ENCODE results near the gene TUBA1C. TPM values are rescaled to one million over a fixed set of nuclear protein-coding genes. Genes with fewer than 3 reads are reported as not detected.
A peak's percentile ranks its signal among the peaks of the same experiment; 100 is the strongest.

The TUBA1C gene
- total RNA-seq (100 to 1,000 TPM in 2 of 9 donors, 10 to 100 TPM in 7; 35.2 to 298 (median 68.8) TPM), polyA plus RNA-seq (100 to 1,000 TPM in 1 of 2 donors, 10 to 100 TPM in 1; 45.3 to 554 TPM)
- long read RNA-seq, donor 1, partial matches to known transcripts = 10 of 16 reads
- long read RNA-seq, donor 1, other reads (novel, unspliced or antisense) = 2 of 16 reads
- long read RNA-seq, donor 2, transcript TUBA1C-201 (4 exons, 3,001 nt) = major isoform, 19 of 52 reads
- long read RNA-seq, donor 2, partial matches to known transcripts = 29 of 52 reads
- long read RNA-seq, donor 2, other reads (novel, unspliced or antisense) = 2 of 52 reads
- long read RNA-seq, donor 3, transcript TUBA1C-201 (4 exons, 3,001 nt) = major isoform, 14 of 89 reads
- long read RNA-seq, donor 3, partial matches to known transcripts = 11 of 89 reads
- long read RNA-seq, donor 3, other reads (novel, unspliced or antisense) = 61 of 89 reads

DNA sequence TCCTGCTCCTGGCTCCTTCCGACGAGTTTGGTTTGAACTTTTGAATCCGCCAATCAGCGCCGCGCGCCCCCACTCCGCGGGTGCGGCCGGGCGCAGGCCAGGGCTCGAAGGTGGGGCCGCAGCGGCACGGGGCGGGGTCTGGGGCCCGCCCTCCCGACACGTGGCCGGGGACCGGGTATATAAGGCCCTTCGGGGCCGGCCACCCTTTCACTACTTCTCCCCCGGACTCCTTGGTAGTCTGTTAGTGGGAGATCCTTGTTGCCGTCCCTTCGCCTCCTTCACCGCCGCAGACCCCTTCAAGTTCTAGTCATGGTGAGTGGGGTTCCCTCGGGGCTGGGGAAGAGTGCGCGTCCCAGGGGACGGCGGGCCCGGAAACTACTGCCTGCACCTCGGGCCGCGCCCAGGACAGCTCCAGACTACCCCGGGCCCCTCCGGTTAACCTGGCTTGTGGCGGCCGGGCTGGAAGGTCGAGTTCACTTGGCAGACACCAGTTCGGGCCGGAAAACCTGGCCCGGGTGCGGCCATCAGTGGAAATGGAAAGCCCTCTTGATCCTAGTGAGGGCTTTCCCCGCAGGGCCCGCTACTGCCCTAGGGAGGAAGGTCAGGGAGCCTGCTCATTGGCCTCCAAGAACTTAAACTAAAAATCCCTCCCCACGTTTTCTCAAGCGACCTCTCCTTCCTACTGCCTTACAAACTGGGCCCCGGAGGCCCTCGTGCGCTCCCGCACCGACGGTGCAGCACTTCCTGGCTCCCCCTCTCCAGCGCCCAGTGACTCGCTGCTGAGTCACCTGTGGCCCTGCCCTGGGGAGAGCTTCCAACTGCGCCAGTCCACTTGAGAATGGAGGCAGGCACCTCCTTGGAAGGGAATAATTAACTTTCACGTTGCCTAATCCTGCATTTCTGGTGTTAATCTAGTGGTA is at the start of gene TUBA1C:
TSS of gene TUBA1C (plus strand) at position 210 of the 920 bp plus-strand sequence. CDS start at position 310, 100 bp downstream.
- peak within 1 kb of the TSS; percentile 66 to 98 (median 82) for H3K4me3 ChIP-seq
- peak in 1 of 2 donors; percentile 9 for TF ChIP-seq POLR2A (IDR thresholded peaks at IDR 0.05)
- TF ChIP-seq, protein P1, sequence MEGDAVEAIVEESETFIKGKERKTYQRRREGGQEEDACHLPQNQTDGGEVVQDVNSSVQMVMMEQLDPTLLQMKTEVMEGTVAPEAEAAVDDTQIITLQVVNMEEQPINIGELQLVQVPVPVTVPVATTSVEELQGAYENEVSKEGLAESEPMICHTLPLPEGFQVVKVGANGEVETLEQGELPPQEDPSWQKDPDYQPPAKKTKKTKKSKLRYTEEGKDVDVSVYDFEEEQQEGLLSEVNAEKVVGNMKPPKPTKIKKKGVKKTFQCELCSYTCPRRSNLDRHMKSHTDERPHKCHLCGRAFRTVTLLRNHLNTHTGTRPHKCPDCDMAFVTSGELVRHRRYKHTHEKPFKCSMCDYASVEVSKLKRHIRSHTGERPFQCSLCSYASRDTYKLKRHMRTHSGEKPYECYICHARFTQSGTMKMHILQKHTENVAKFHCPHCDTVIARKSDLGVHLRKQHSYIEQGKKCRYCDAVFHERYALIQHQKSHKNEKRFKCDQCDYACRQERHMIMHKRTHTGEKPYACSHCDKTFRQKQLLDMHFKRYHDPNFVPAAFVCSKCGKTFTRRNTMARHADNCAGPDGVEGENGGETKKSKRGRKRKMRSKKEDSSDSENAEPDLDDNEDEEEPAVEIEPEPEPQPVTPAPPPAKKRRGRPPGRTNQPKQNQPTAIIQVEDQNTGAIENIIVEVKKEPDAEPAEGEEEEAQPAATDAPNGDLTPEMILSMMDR (IDR thresholded peaks at IDR 0.05) = no peak
- DNase-seq (peak; percentile 92 to 97 (median 93)), ATAC-seq (peak; percentile 94 to 96 (median 96))
- intact Hi-C loops (cut with DNase I) = no loop called here
- H3K27ac ChIP-seq = peak within 1 kb of the TSS; percentile 71 to 99 (median 91)
- no peaks in the 10 kb centered on the region for H3K27me3 ChIP-seq
- no peaks in the 10 kb centered on the region for H3K9me3 ChIP-seq
- peaks cover 0 to 26% (median 7%) of the 10 kb centered on the region in 9 donors for H3K36me3 ChIP-seq
- H3K4me1 ChIP-seq = peaks cover 0 to 74% (median 11%) of the 10 kb centered on the region in 12 donors
- 3 to 5% (median 4%) methylated on average over 37 to 61 of the region's 61 CpGs for WGBS, 4 donors

GRCh38 chr12:49219417-49220026 is 45.4 kb upstream of the TUBA1C start:
- Histone ChIP-seq H3K27me3 (no peaks in the 10 kb centered on the region), H3K4me1 (peaks cover 0 to 59% (median 16%) of the 10 kb centered on the region in 12 donors), H3K27ac (no peak overlapping the region), H3K36me3 (no peaks in the 10 kb centered on the region), H3K4me3 (no peak overlapping the region), H3K9me3 (no peaks in the 10 kb centered on the region)
- 91 to 96% (median 93%) methylated on average over 11 of the region's 11 CpGs for WGBS, 4 donors
- DNase-seq (no peak), ATAC-seq (no peak)
- no peak for TF ChIP-seq POLR2A (IDR thresholded peaks at IDR 0.05)
- TF ChIP-seq, protein P1 (IDR thresholded peaks at IDR 0.05) = no peak
- intact Hi-C loops (cut with DNase I) = no loop called here

DNA sequence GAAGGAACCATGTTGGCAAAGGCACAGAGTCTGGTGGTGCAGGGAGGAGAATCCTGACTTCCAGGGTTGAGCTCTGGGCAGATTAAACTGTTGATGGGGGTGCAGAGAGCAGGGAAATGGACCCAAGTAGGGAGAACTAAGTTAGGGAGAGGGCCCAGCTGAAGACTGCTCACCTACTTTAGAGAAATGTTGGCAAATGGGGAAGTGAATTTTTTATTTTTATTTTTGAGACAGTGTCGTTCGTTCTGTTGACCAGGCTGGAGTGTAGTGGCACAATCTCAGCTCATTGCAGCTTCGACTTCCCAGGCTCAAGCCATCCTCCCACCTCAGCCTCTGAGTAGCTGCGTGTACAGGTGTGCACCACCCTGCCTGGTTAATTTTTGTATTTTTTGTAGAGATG is 43.9 kb upstream of the TUBA1C start:
- Histone ChIP-seq H3K27ac (peak overlapping the region in 1 of 12 donors; percentile 38), H3K9me3 (no peaks in the 10 kb centered on the region), H3K36me3 (no peaks in the 10 kb centered on the region), H3K4me3 (no peak overlapping the region), H3K4me1 (peaks cover 0 to 58% (median 8%) of the 10 kb centered on the region in 12 donors), H3K27me3 (no peaks in the 10 kb centered on the region)
- 90 to 93% (median 91%) methylated on average over 4 of the region's 4 CpGs for WGBS, 4 donors
- ATAC-seq (no peak), DNase-seq (no peak)
- no peak for TF ChIP-seq POLR2A (IDR thresholded peaks at IDR 0.05)
- TF ChIP-seq, protein P1 (IDR thresholded peaks at IDR 0.05) = no peak
- intact Hi-C loops (cut with DNase I) = no loop called here
